Measurements from ENCODE around the gene EGFR. TPM values are rescaled to one million over a fixed set of nuclear protein-coding genes. Genes with fewer than 3 reads are reported as not detected.

Gene EGFR
- polyA plus RNA-seq, 1 experiment = 62.6 TPM

- Histone ChIP-seq H3K9me3 (ENCODE audit: control insufficient read depth, insufficient read depth, low read length) (no peaks in the 10 kb centered on the region; the same call in 1 of the 2 replicates), H3K27ac (ENCODE audit: low read depth, low read length) (peak overlapping the region; percentile 31), H3K4me3 (ENCODE audit: low read depth, low read length) (no peak overlapping the region), H3K27me3 (ENCODE audit: control insufficient read depth, insufficient read depth, low read length) (no peaks in the 10 kb centered on the region)
- POLR2A ChIA-PET = no interaction called here
- CTCF ChIA-PET = interaction anchor here (0.9 to 1.3 kb wide), 3 partner anchors 13 to 410 kb away, joined by 3 to 5 read pairs (median 3); no protein-coding TSS in a partner anchor
- TF ChIP-seq CTCF (IDR thresholded peaks at IDR 0.05; ENCODE audit: low read depth, low read length) = no peak
- no peak for DNase-seq (ENCODE audit: low read depth, low spot score)
Measured at GRCh38 chr7:55183897-55184296, 165.1 kb downstream of the EGFR start.

GRCh38 chr7:55185321-55185802, 166.5 kb downstream of the EGFR start:
- H3K4me3 ChIP-seq (ENCODE audit: low read depth, low read length) = no peak overlapping the region
- CTCF ChIA-PET = interaction anchor here (0.6 to 2.4 kb wide), 3 partner anchors 33 to 70 kb away, joined by 3 to 12 read pairs (median 3); no protein-coding TSS in a partner anchor
- H3K27me3 ChIP-seq (ENCODE audit: control insufficient read depth, insufficient read depth, low read length) = no peaks in the 10 kb centered on the region
- H3K27ac ChIP-seq (ENCODE audit: low read depth, low read length) = peak overlapping the region; percentile 84
- DNase-seq (ENCODE audit: low read depth, low spot score) = no peak
- no peak for TF ChIP-seq CTCF (IDR thresholded peaks at IDR 0.05; ENCODE audit: low read depth, low read length)
- no peaks in the 10 kb centered on the region; the same call in 1 of the 2 replicates for H3K9me3 ChIP-seq (ENCODE audit: control insufficient read depth, insufficient read depth, low read length)
- POLR2A ChIA-PET = interaction anchor here (0.6 kb wide), 1 partner anchor 104 kb away, joined by 3 read pairs; no protein-coding TSS in a partner anchor

GRCh38 chr7:55185941-55186609, 167.3 kb downstream of the EGFR start:
- peak; percentile 76 for DNase-seq (ENCODE audit: low read depth, low spot score)
- Histone ChIP-seq H3K27ac (ENCODE audit: low read depth, low read length) (peak overlapping the region; percentile 84), H3K4me3 (ENCODE audit: low read depth, low read length) (no peak overlapping the region), H3K27me3 (ENCODE audit: control insufficient read depth, insufficient read depth, low read length) (no peaks in the 10 kb centered on the region), H3K9me3 (ENCODE audit: control insufficient read depth, insufficient read depth, low read length) (no peaks in the 10 kb centered on the region; the same call in 1 of the 2 replicates)
- POLR2A ChIA-PET = interaction anchor here (0.6 kb wide), 3 partner anchors 22 to 170 kb away, joined by 3 read pairs; no protein-coding TSS in a partner anchor
- CTCF ChIA-PET = interaction anchor here (0.6 to 2.4 kb wide), 3 partner anchors 33 to 69 kb away, joined by 3 to 12 read pairs (median 3); no protein-coding TSS in a partner anchor
- TF ChIP-seq CTCF (IDR thresholded peaks at IDR 0.05; ENCODE audit: low read depth, low read length) = no peak

- H3K27me3 ChIP-seq (ENCODE audit: control insufficient read depth, insufficient read depth, low read length) = no peaks in the 10 kb centered on the region
- ChIA-PET CTCF (interaction anchor here (0.9 to 1.6 kb wide), 2 partner anchors 67 to 414 kb away, joined by 3 to 4 read pairs; no protein-coding TSS in a partner anchor), POLR2A (no interaction called here)
- H3K9me3 ChIP-seq (ENCODE audit: control insufficient read depth, insufficient read depth, low read length) = no peaks in the 10 kb centered on the region
- no peak for TF ChIP-seq CTCF (IDR thresholded peaks at IDR 0.05; ENCODE audit: low read depth, low read length)
- peak overlapping the region; percentile 11 for H3K27ac ChIP-seq (ENCODE audit: low read depth, low read length)
- no peak overlapping the region for H3K4me3 ChIP-seq (ENCODE audit: low read depth, low read length)
- DNase-seq (ENCODE audit: low read depth, low spot score) = no peak
Measured at GRCh38 chr7:55187701-55188491, 169.1 kb downstream of the EGFR start.
